NAMALWA (cell line): ENCODE data around the gene SRD5A1.

Source experiments
- DNase-seq: peaks from one replicate; pipeline ENCODE4 v3.0.0-alpha.2; 2015; ENCODE audit warnings: low spot score

The SRD5A1 gene

DNA sequence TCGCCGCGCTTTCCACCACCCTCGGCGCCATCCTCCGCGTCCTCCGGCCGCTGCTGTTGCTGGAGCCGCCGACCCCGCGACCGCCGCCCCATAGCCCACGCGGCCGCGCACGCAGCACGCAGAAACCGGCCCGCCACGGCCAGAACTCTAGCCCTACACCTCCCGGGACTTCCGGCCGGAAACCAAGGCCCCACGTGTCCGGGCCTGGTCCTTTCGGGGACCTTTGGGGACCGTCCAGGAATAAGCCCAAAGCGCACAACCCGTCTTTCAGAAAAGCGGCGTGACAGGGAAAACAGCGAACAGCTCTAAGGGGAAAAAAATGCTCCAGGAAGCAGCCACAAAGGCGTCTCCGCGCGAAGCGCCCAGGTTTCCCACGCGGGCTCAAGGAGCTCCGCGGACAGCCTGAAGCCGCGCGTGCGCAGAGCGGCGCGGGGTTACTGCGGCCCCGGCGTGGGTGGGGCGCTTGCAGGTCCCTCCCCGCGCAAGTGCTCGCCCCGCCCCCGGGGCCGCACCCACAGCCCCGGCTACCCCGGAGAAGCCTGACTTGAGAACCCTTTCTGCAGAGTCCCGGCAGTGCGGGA, at the start of gene SRD5A1, which contains the start of gene NSUN2:
Gene SRD5A1 (plus strand): TSS at position 553 of the 581 bp plus-strand sequence. CDS start 137 bp downstream, outside the sequence.
Gene NSUN2 (minus strand): TSS at position 157 of the 581 bp plus-strand sequence. CDS start 65 bp downstream, at position 92.
- peak; percentile 96 for DNase-seq

DNA sequence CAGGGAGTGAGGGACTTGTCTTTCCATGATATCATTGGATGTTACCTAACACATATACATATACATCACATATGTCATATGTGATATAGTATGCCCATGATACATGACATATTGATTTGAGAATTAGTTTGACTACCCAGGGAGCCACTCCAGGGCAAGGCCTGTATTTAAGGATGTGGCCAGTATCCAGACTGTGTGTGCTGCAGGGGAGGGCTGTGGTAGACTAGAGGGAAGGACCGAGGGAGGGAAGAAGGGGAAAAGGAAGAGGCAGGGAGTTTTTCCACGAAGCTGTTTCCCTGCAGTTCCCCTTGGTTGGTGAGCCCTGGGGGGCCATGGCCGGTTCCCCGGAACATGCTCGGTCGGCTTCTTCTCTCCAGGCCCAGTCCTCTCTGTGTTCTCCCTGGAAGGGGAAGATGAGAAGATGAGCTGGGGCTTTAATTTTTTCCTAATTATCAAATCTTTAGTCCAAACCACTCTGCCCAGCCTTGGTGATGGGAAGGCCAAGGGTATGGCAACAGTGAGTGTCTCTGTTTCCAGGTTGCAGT, 49.1 kb upstream of the SRD5A1 start:
- no peak for DNase-seq

DNA sequence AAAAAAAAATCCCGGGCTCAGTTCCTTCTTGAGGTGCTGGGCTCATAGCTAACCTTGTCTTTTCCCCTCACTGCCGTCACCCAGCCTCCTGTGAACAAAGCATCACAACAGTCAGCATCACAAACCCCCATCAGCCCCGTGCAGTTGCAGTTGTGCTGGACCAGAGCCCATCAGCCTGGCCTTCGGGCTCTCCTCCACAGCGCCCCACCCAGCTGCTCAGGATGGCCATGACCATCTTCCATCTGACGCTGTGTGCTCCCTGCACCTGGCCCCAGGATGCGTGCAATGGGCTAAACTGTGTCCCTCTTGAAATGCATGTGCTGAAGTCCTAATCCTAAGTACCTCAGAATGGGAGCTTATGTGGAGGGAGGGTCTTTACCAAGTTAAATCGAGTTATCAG, 48.5 kb upstream of the SRD5A1 start:
- DNase-seq = no peak

DNA sequence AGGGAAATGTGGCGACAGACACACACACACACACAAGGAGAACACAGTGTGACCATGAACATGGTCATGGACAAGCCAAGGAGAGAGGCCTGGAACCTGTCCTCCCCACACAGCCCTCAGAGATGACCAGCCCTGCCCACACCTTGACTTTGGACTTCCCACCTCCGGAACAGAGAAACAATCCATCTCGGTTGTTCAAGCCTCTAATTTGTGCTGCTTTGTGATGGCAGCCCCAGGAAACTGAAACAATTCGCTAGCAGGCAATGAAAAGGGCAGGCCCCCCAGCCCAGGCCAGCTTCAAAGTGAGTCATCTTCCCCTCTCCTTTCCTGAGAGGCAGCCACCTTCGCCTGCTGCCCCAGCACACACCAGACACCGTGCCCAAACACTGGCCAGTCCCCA, 48.1 kb upstream of the SRD5A1 start:
- DNase-seq = no peak

GRCh38 chr5:6585939-6586646, 47.1 kb upstream of the SRD5A1 start:
- DNase-seq = no peak

DNA sequence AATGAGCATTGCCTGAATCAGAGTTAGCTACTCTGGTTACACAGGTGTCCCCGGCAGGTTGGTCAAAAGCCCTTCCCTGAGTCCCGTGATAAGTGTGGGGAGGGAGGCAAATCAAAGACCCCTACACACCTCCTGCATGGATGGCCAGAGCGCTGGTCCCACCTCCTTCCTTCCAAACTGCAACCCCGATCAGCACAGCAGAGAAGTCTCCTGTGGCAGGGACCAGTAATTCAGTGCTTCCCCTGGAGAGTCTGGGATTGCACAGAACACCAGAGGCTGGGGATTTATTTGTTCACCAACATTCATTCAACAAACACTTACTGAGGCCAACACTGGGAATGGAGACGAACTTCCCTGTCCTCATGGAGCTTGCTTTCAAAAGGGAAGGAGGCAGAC, 46.6 kb upstream of the SRD5A1 start:
- no peak for DNase-seq

DNA sequence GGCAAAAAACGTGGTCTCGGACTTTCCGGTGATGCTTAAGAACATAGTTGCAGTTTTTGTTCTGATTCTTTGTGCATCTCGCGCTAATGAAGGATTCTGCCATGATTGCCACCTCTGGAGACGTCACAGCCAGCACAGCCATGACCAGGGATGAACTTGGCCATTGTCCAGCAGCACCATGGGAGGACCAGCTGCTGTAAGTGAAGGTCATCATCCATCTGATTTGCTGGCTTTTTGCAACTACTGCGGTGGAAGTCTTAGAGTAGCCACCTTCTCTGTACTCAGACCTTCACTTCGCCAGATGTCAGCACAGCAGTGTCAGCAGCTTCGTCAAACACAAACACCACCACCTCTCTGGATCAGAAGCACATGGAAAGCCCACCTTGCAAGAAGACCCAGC, 46.1 kb upstream of the SRD5A1 start:
- DNase-seq = no peak

GRCh38 chr5:6590581-6590980, 42.7 kb upstream of the SRD5A1 start:
- DNase-seq = no peak

- no peak for DNase-seq
These were observed 41.5 kb upstream of the SRD5A1 start for GRCh38 chr5:6591671-6592288.

GRCh38 chr5:6592601-6593000, 40.6 kb upstream of the SRD5A1 start:
- DNase-seq = no peak

DNA sequence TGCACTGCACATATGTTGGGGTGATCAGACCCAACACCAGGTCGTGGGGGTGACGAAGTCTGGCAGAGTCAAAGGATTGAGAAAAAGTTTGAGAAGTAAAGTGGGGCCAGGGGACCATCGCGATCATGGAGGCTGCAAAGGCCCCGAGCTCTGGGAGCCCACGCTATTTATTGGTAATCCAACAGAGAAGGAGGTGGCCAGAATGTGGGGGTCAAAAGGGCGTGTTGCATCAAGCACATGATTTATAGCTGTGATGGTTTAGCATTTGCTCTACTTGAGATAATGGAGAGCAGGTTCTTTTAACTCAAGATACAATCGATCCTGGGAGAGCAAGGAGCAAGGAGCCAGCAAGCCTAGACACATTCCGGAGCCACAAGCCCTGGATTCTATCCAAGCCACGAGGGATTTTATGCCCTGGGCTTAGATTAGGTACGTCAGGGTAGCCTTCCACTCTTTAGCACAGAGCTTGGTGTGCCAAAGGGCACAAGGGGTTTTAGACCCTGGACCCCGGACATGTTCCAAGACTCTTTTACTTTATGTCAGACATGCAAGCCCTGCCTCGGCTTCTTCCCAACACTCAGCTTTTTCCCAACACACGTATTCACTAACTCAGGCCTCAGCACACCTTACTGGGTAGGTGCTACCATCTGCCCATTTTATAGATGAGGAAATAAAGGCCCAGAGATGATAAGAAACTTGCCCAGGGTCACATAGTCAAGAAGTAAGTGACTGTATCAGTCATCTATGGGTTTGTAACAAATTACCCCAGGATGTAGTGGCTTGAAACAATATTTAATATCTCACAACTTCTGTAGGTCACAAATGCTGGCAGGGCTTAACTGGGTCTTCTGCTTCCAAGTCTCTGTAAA, 39.9 kb upstream of the SRD5A1 start:
- DNase-seq = no peak

GRCh38 chr5:6594066-6594465, 39.2 kb upstream of the SRD5A1 start:
- no peak for DNase-seq

GRCh38 chr5:6595405-6595804, 37.8 kb upstream of the SRD5A1 start:
- no peak for DNase-seq

DNA sequence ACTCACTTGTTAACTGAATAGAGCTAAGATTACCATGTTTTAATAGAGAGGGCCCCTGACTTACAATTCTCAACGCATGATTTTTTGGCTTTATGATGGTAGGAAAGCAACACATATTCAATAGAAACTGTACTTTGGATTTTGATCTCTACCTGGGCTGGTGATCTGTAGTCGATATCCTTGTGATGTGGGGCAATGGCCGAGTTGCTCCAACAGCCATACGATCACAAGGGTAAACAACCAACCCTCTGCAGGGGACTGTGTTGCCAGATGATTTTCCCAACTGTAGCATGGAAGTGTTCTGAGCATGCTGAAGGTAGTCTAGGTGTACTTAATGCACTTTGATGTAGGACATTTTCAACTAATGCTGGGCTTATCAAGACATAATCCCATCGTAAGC, 36.9 kb upstream of the SRD5A1 start:
- no peak for DNase-seq

- no peak for DNase-seq
These were observed 35.7 kb upstream of the SRD5A1 start for GRCh38 chr5:6597557-6597956.

GRCh38 chr5:6598351-6598900, 34.8 kb upstream of the SRD5A1 start:
- no peak for DNase-seq

GRCh38 chr5:6599739-6600138, 33.5 kb upstream of the SRD5A1 start:
- no peak for DNase-seq

GRCh38 chr5:6601271-6601670, 32.0 kb upstream of the SRD5A1 start:
- DNase-seq = no peak

DNA sequence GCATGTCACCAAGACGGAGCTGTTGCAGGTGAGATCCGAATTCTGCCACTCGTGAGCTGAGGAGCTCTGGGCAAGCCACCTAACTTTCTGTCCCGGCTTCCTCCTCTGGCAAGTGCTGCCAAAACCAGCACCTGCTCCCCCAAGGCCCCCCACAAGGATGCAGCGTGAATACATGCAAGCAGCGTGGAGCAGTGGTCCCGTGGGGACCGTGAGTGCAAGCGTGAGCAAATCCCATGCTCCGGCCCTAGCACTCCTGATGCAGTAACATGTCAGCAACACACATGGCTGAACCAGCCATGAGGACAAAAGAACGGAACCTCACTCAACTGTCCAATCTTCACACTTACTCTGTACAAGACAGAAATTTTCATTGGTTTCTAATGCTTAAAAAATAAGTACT, 31.4 kb upstream of the SRD5A1 start:
- no peak for DNase-seq

GRCh38 chr5:6602441-6602840, 30.8 kb upstream of the SRD5A1 start:
- no peak for DNase-seq

DNA sequence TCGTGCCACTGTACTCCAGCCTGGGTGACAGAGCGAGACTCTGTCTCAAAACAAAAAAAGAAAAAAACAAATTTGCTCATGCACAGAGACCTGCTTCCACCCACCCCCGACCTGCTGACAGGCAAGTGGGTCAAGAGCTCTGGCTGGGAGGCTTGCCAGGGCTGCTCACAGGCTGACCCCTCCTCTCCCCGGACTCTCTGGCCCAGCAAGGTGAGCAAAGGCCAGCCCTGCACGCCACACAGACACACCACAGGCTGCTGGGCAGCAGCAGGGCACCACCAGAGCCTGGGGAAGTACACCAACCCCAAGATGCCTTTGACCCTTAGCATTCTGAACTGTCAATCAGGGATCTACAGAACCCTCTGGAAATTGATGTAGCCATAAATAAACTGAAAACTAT, 29.6 kb upstream of the SRD5A1 start:
- DNase-seq = no peak

DNA sequence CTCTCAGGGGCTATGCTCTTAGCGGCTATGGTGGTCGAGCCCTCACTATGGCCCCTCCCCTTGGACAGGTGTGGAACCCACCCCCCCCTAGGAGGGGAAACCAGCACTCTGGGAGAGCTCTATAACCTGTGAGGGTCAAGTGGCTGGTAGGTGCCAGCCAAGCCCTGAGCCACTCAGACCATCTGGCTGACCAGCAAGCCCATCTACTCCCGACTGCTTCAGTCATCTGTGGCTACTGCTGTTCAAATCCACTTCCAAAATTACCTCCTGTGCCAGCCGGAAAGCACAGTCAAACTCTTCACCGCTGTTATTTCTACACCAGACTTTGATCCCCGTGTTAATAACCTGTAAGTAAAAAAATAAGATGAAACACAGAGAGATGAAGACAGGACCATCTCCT, 28.9 kb upstream of the SRD5A1 start:
- DNase-seq = no peak
